ENCODE data around the gene FSTL4.

Gene FSTL4

DNA sequence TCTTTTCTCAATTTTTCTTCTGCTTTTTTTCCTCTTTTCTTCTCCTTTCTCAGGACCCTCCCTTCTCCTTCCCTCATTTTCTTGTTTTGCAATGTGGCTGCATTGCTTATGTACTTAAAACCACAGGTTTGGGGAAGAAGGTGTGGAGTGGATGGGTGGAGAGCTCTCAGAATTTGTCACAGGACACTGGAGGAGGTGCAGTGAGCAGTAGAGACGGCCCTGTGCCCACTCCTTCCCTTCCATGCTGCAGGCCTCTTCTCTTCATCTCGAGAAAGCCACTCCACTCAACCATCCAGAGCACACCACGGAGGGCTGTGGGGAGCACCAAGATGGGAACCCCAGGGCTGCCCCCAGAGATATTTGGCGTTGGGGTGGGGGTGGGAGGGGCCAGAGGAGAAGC, 92.3 kb downstream of the FSTL4 start:
- Histone ChIP-seq H3K27ac (ENCODE audit: low read depth, low read length, poor library complexity, severe bottlenecking) (no peak overlapping the region), H3K4me3 (ENCODE audit: low read depth, low read length, poor library complexity, severe bottlenecking) (no peak overlapping the region), H3K27me3 (ENCODE audit: insufficient read depth, low read length) (no peaks in the 10 kb centered on the region), H3K9me2 (ENCODE audit: low read depth, low read length) (no peaks in the 10 kb centered on the region), H3K4me1 (ENCODE audit: insufficient read depth, low read length, severe bottlenecking) (no peaks in the 10 kb centered on the region), H3K79me2 (ENCODE audit: insufficient read depth, low read length) (no peaks in the 10 kb centered on the region), H3K36me3 (ENCODE audit: insufficient read depth, low read length) (no peaks in the 10 kb centered on the region), H4K20me1 (ENCODE audit: insufficient read depth, low read length) (no peaks in the 10 kb centered on the region), H3K9ac (ENCODE audit: low read length) (no peak overlapping the region), H2AFZ (ENCODE audit: low read length) (no peak overlapping the region), H3K4me2 (ENCODE audit: low read length) (no peak overlapping the region), H3K9me3 (ENCODE audit: low read length) (no peaks in the 10 kb centered on the region), H3F3A (ENCODE audit: insufficient read depth, low read length) (no peaks in the 10 kb centered on the region)
- TF ChIP-seq EZH2 (IDR thresholded peaks at IDR 0.05; ENCODE audit: borderline replicate concordance, low read length) (no peak), CTCF (IDR thresholded peaks at IDR 0.05; ENCODE audit: low read length) (no peak)

- H3K9ac ChIP-seq (ENCODE audit: low read length) = no peak overlapping the region
- H2AFZ ChIP-seq (ENCODE audit: low read length) = no peak overlapping the region
- no peaks in the 10 kb centered on the region for H3K9me2 ChIP-seq (ENCODE audit: low read depth, low read length)
- H3K4me3 ChIP-seq (ENCODE audit: low read depth, low read length, poor library complexity, severe bottlenecking) = no peak overlapping the region
- no peaks in the 10 kb centered on the region for H3F3A ChIP-seq (ENCODE audit: insufficient read depth, low read length)
- no peaks in the 10 kb centered on the region for H3K27me3 ChIP-seq (ENCODE audit: insufficient read depth, low read length)
- H3K27ac ChIP-seq (ENCODE audit: low read depth, low read length, poor library complexity, severe bottlenecking) = no peak overlapping the region
- no peaks in the 10 kb centered on the region for H3K4me1 ChIP-seq (ENCODE audit: insufficient read depth, low read length, severe bottlenecking)
- no peaks in the 10 kb centered on the region for H4K20me1 ChIP-seq (ENCODE audit: insufficient read depth, low read length)
- TF ChIP-seq EZH2 (IDR thresholded peaks at IDR 0.05; ENCODE audit: borderline replicate concordance, low read length) (no peak), CTCF (IDR thresholded peaks at IDR 0.05; ENCODE audit: low read length) (no peak)
- no peaks in the 10 kb centered on the region for H3K9me3 ChIP-seq (ENCODE audit: low read length)
- H3K79me2 ChIP-seq (ENCODE audit: insufficient read depth, low read length) = no peaks in the 10 kb centered on the region
- H3K36me3 ChIP-seq (ENCODE audit: insufficient read depth, low read length) = no peaks in the 10 kb centered on the region
- H3K4me2 ChIP-seq (ENCODE audit: low read length) = no peak overlapping the region
Measured at GRCh38 chr5:133519191-133519590, 93.2 kb downstream of the FSTL4 start.

- Histone ChIP-seq H3K4me3 (ENCODE audit: low read depth, low read length, poor library complexity, severe bottlenecking) (no peak overlapping the region), H2AFZ (ENCODE audit: low read length) (no peak overlapping the region), H3K9me3 (ENCODE audit: low read length) (no peaks in the 10 kb centered on the region), H3K9me2 (ENCODE audit: low read depth, low read length) (no peaks in the 10 kb centered on the region), H3K4me1 (ENCODE audit: insufficient read depth, low read length, severe bottlenecking) (no peaks in the 10 kb centered on the region), H3K36me3 (ENCODE audit: insufficient read depth, low read length) (no peaks in the 10 kb centered on the region), H3K27me3 (ENCODE audit: insufficient read depth, low read length) (no peaks in the 10 kb centered on the region), H3K79me2 (ENCODE audit: insufficient read depth, low read length) (no peaks in the 10 kb centered on the region), H3K27ac (ENCODE audit: low read depth, low read length, poor library complexity, severe bottlenecking) (no peak overlapping the region), H3F3A (ENCODE audit: insufficient read depth, low read length) (no peaks in the 10 kb centered on the region), H4K20me1 (ENCODE audit: insufficient read depth, low read length) (no peaks in the 10 kb centered on the region), H3K4me2 (ENCODE audit: low read length) (no peak overlapping the region), H3K9ac (ENCODE audit: low read length) (no peak overlapping the region)
- TF ChIP-seq CTCF (IDR thresholded peaks at IDR 0.05; ENCODE audit: low read length) (no peak), EZH2 (IDR thresholded peaks at IDR 0.05; ENCODE audit: borderline replicate concordance, low read length) (no peak)
Measured at GRCh38 chr5:133514456-133514855, 97.9 kb downstream of the FSTL4 start.
